ENCODE results near the gene TRAPPC11. TPM values are rescaled to one million over a fixed set of nuclear protein-coding genes. Genes with fewer than 3 reads are reported as not detected.
A peak's percentile ranks its signal among the peaks of the same experiment; 100 is the strongest.

TRAPPC11 gene
- total RNA-seq, 1 experiment from 2014 or later: 21.5 TPM

DNA sequence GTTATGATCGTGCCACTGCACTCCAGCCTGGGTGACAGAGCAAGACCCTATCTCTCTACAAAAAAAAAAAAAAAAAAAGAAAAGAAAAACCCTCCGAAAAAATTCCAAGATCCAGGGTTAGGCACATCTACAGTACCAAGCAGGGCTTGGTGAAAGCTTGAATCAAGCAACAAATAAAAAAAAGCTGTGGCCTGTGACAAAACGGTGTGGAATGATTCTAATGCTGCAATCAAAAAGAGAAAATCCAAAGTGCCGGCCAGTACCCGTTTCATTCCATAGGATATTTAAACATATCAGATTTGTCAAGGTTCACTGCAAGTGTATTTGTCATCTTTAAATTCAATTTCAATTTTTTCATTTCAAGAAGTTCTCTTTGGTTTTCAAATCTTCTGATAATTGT is 20.7 kb upstream of the TRAPPC11 start:
- intact Hi-C loops (cut with micrococcal nuclease; ENCODE audit: unreplicated experiment): loop anchor here (5.0 kb wide), 1 partner anchor 131 kb away; the partner anchor contains the start of gene ING2
- Mint-ChIP-seq H3K27me3 (ENCODE audit: unreplicated experiment) (no peaks in the 10 kb centered on the region), H3K9me3 (ENCODE audit: low read depth, unreplicated experiment) (no peaks in the 10 kb centered on the region), H3K4me3 (ENCODE audit: low read depth, unreplicated experiment) (no peak overlapping the region), H3K27ac (ENCODE audit: unreplicated experiment) (peak overlapping the region; percentile 30), H3K36me3 (ENCODE audit: insufficient read depth, unreplicated experiment) (peaks cover 8% of the 10 kb centered on the region), H3K4me1 (ENCODE audit: low read depth, unreplicated experiment) (peaks cover 17% of the 10 kb centered on the region)
- DNase-seq: no peak
- BruUV-seq (replicated peaks): no TSS peak
- CTCF ChIA-PET: no interaction called here
- TF ChIP-seq, protein P1, sequence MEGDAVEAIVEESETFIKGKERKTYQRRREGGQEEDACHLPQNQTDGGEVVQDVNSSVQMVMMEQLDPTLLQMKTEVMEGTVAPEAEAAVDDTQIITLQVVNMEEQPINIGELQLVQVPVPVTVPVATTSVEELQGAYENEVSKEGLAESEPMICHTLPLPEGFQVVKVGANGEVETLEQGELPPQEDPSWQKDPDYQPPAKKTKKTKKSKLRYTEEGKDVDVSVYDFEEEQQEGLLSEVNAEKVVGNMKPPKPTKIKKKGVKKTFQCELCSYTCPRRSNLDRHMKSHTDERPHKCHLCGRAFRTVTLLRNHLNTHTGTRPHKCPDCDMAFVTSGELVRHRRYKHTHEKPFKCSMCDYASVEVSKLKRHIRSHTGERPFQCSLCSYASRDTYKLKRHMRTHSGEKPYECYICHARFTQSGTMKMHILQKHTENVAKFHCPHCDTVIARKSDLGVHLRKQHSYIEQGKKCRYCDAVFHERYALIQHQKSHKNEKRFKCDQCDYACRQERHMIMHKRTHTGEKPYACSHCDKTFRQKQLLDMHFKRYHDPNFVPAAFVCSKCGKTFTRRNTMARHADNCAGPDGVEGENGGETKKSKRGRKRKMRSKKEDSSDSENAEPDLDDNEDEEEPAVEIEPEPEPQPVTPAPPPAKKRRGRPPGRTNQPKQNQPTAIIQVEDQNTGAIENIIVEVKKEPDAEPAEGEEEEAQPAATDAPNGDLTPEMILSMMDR (IDR thresholded peaks at IDR 0.05; ENCODE audit: unreplicated experiment): no peak

GRCh38 chr4:183639291-183639690 is 19.8 kb upstream of the TRAPPC11 start:
- intact Hi-C loops (cut with micrococcal nuclease; ENCODE audit: unreplicated experiment): loop anchor here (5.0 kb wide), 1 partner anchor 132 kb away; the partner anchor contains the start of gene ING2
- Mint-ChIP-seq H3K4me3 (ENCODE audit: low read depth, unreplicated experiment) (no peak overlapping the region), H3K36me3 (ENCODE audit: insufficient read depth, unreplicated experiment) (peaks cover 11% of the 10 kb centered on the region)

DNA sequence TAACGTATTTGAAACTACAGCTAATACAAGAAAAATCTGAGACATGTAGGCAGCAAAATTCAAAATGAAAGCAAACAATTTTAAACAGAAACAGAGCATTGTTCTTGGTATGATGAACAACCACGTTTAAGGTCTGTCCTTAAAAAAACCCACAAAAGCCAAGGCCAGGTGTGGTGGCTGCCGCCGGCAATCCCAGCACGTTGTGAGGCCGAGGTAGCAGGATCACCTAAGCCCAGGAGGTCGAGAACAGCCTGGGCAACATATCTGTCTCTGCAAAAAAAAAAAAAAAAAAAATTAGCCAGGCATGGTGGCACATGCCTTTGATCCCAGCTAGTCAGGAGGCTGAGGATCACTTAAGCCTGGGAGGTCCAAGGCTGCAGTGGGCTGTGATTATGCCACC is 13.8 kb upstream of the TRAPPC11 start:
- no peaks in the 10 kb centered on the region for H3K27me3 Mint-ChIP-seq (ENCODE audit: unreplicated experiment)
- H3K36me3 Mint-ChIP-seq (ENCODE audit: insufficient read depth, unreplicated experiment): peaks cover 13% of the 10 kb centered on the region
- intact Hi-C loops (cut with micrococcal nuclease; ENCODE audit: unreplicated experiment): no loop called here

More at GRCh38 chr4:183639291-183639690, 19.8 kb upstream of the TRAPPC11 start:
- Mint-ChIP-seq H3K9me3 (ENCODE audit: low read depth, unreplicated experiment) (no peaks in the 10 kb centered on the region), H3K27me3 (ENCODE audit: unreplicated experiment) (no peaks in the 10 kb centered on the region), H3K4me1 (ENCODE audit: low read depth, unreplicated experiment) (peaks cover 17% of the 10 kb centered on the region), H3K27ac (ENCODE audit: unreplicated experiment) (no peak overlapping the region)
- BruUV-seq (replicated peaks): no TSS peak
- TF ChIP-seq, protein P1 (IDR thresholded peaks at IDR 0.05; ENCODE audit: unreplicated experiment): no peak
- CTCF ChIA-PET: no interaction called here
- no peak for DNase-seq

GRCh38 chr4:183657564-183657963 is 1.5 kb upstream of the TRAPPC11 start:
- Mint-ChIP-seq H3K27ac (ENCODE audit: unreplicated experiment) (no peak overlapping the region), H3K4me3 (ENCODE audit: low read depth, unreplicated experiment) (peak overlapping the region; percentile 81), H3K4me1 (ENCODE audit: low read depth, unreplicated experiment) (peaks cover 9% of the 10 kb centered on the region), H3K9me3 (ENCODE audit: low read depth, unreplicated experiment) (no peaks in the 10 kb centered on the region), H3K36me3 (ENCODE audit: insufficient read depth, unreplicated experiment) (peaks cover 25% of the 10 kb centered on the region), H3K27me3 (ENCODE audit: unreplicated experiment) (no peaks in the 10 kb centered on the region)
- BruUV-seq (replicated peaks): TSS peak; percentile 46
- TF ChIP-seq, protein P1 (IDR thresholded peaks at IDR 0.05; ENCODE audit: unreplicated experiment): no peak
- no peak for DNase-seq
- intact Hi-C loops (cut with micrococcal nuclease; ENCODE audit: unreplicated experiment): loop anchor here (5.0 kb wide), 1 partner anchor 185 kb away; no protein-coding TSS in a partner anchor
- CTCF ChIA-PET: no interaction called here

More for the DNA sequence above, 13.8 kb upstream of the TRAPPC11 start:
- DNase-seq: no peak
- no peaks in the 10 kb centered on the region for H3K4me1 Mint-ChIP-seq (ENCODE audit: low read depth, unreplicated experiment)
- TF ChIP-seq, protein P1 (IDR thresholded peaks at IDR 0.05; ENCODE audit: unreplicated experiment): no peak
- BruUV-seq (replicated peaks): no TSS peak
- no peak overlapping the region for H3K27ac Mint-ChIP-seq (ENCODE audit: unreplicated experiment)
- no peak overlapping the region for H3K4me3 Mint-ChIP-seq (ENCODE audit: low read depth, unreplicated experiment)
- CTCF ChIA-PET: no interaction called here
- H3K9me3 Mint-ChIP-seq (ENCODE audit: low read depth, unreplicated experiment): no peaks in the 10 kb centered on the region

All from Calu3 (cell line).